IMR-90 (cell line): Measurements from ENCODE around the gene ABHD16B. TPM values are rescaled to one million over a fixed set of nuclear protein-coding genes. Genes with fewer than 3 reads are reported as not detected.

Experiments used
- ATAC-seq: fragments of 200-7000 bp; cut with Tn5 transposase; 2 replicates; pipeline ENCODE4 v1.9.1; 2020; ENCODE audit warnings: low read depth, mild to moderate bottlenecking, moderate library complexity
- BruUV-seq: library from RNA; stranded (reverse); fragments of 400-500 nt; replicated peaks from 2 replicates; lab custom pipeline; 2021; lab: Mats Ljungman, UMichigan
- CTCF ChIA-PET: fragments of 300-600 bp; formaldehyde crosslinking; extraction: SDS; loops from one replicate; lab custom pipeline; 2021; ENCODE audit warnings: antibody characterized with exemption; lab: Yijun Ruan, JAX
- POLR2A ChIA-PET: fragments of 300-600 bp; sonication (Branson Sonifier 250); formaldehyde crosslinking; loops from one replicate; lab custom pipeline; 2022; ENCODE audit warnings: antibody characterized with exemption; ENCODE audit not compliant: unreplicated experiment; lab: Charles Lee
- DNase-seq: peaks from one replicate; pipeline ENCODE4 v3.0.0; 2013
- H2AFZ ChIP-seq: replicated peaks from 2 replicates; pipeline ENCODE3; 2013; ENCODE audit warnings: low read length, mild to moderate bottlenecking; ENCODE audit not compliant: poor library complexity
- H2AK5ac ChIP-seq: 2 replicates; pipeline ENCODE4 v1.6.1; 2013; ENCODE audit warnings: low read depth, low read length, inconsistent platforms
- H2AK9ac ChIP-seq: replicated peaks from 2 replicates; pipeline ENCODE3; 2013; ENCODE audit warnings: mild to moderate bottlenecking, low read depth, low read length, moderate library complexity; ENCODE audit not compliant: poor library complexity
- H2BK120ac ChIP-seq: 2 replicates; pipeline ENCODE4 v1.6.1; 2013; ENCODE audit warnings: low read depth, low read length, inconsistent platforms
- H2BK15ac ChIP-seq: 3 replicates; pipeline ENCODE4 v1.6.1; 2013; ENCODE audit warnings: low read depth, low read length, inconsistent platforms
- H2BK20ac ChIP-seq: 2 replicates; pipeline ENCODE4 v1.6.1; 2013; ENCODE audit warnings: low read depth, mild to moderate bottlenecking, inconsistent platforms, low read length, moderate library complexity
- H2BK5ac ChIP-seq: 2 replicates; pipeline ENCODE4 v1.6.1; 2013; ENCODE audit warnings: mild to moderate bottlenecking, low read depth, low read length, inconsistent platforms; ENCODE audit not compliant: poor library complexity, severe bottlenecking
- H3K14ac ChIP-seq: replicated peaks from 2 replicates; pipeline ENCODE4 v1.6.1; 2013; ENCODE audit warnings: low read depth, low read length, inconsistent platforms
- H3K18ac ChIP-seq: 2 replicates; pipeline ENCODE4 v1.6.1; 2013; ENCODE audit warnings: low read depth, low read length, control low read depth
- H3K23ac ChIP-seq: 2 replicates; pipeline ENCODE4 v1.6.1; 2013; ENCODE audit warnings: low read depth, low read length, inconsistent platforms
- H3K27ac ChIP-seq: 2 replicates; pipeline ENCODE4 v1.5.1; 2013; ENCODE audit warnings: mild to moderate bottlenecking, control low read depth, low read length; ENCODE audit not compliant: insufficient read depth
- H3K27me3 ChIP-seq: 2 replicates; pipeline ENCODE4 v1.6.1; 2013; ENCODE audit warnings: low read length; ENCODE audit not compliant: control insufficient read depth, insufficient read depth
- H3K36me3 ChIP-seq: 2 replicates; pipeline ENCODE4 v1.6.1; 2013; ENCODE audit warnings: low read length, mixed read lengths; ENCODE audit not compliant: control insufficient read depth, insufficient read depth
- H3K4ac ChIP-seq: 2 replicates; pipeline ENCODE4 v1.6.1; 2013; ENCODE audit warnings: low read depth, low read length, inconsistent platforms
- H3K4me1 ChIP-seq: 2 replicates; pipeline ENCODE4 v1.6.1; 2013; ENCODE audit warnings: low read length, mixed read lengths; ENCODE audit not compliant: control insufficient read depth, insufficient read depth
- H3K4me2 ChIP-seq: 2 replicates; pipeline ENCODE4 v1.6.1; 2013; ENCODE audit warnings: low read depth, mild to moderate bottlenecking, control low read depth, low read length, moderate library complexity
- H3K4me3 ChIP-seq: 2 replicates; pipeline ENCODE4 v1.5.1; 2013; ENCODE audit warnings: low read depth, mild to moderate bottlenecking, control low read depth, low read length, moderate library complexity; ENCODE audit not compliant: insufficient read depth
- H3K56ac ChIP-seq: 2 replicates; pipeline ENCODE4 v1.6.1; 2013; ENCODE audit warnings: low read length, inconsistent platforms; ENCODE audit not compliant: insufficient read depth; ENCODE audit errors: extremely low read depth
- H3K79me1 ChIP-seq, 2 experiments: 2 replicates each; pipeline ENCODE4 v1.6.1; 2013; ENCODE audit warnings: low read length in 2 of 2, inconsistent platforms in 1 of 2, low read depth in 1 of 2
- H3K9ac ChIP-seq: 2 replicates; pipeline ENCODE4 v1.6.1; 2013; ENCODE audit warnings: low read depth, low read length, control low read depth
- H3K9me1 ChIP-seq: 2 replicates; pipeline ENCODE4 v1.6.1; 2013; ENCODE audit warnings: low read length, inconsistent platforms; ENCODE audit not compliant: insufficient read depth
- H3K9me3 ChIP-seq: 2 replicates; pipeline ENCODE4 v1.6.1; 2013; ENCODE audit warnings: low read length; ENCODE audit not compliant: control insufficient read depth, insufficient read depth
- H4K20me1 ChIP-seq: 2 replicates; pipeline ENCODE4 v1.6.1; 2013; ENCODE audit warnings: low read length, inconsistent platforms; ENCODE audit not compliant: insufficient read depth
- H4K5ac ChIP-seq: 2 replicates; pipeline ENCODE4 v1.6.1; 2013; ENCODE audit warnings: mild to moderate bottlenecking, low read depth, low read length, control low read depth
- H4K8ac ChIP-seq, 2 experiments: 2 replicates each; pipeline ENCODE4 v1.6.1; 2013; ENCODE audit warnings: low read depth in 2 of 2, low read length in 2 of 2, control low read depth in 1 of 2, inconsistent platforms in 1 of 2
- H4K91ac ChIP-seq: 2 replicates; pipeline ENCODE4 v1.6.1; 2013; ENCODE audit warnings: low read depth, low read length, inconsistent platforms; ENCODE audit not compliant: insufficient read depth
- BHLHE40 ChIP-seq: fragments of 150-350 bp; IDR thresholded peaks from 2 replicates; pipeline ENCODE4 v1.6.1; 2016; ENCODE audit warnings: mild to moderate bottlenecking, low read depth, low read length
- CEBPB ChIP-seq: IDR thresholded peaks from 2 replicates; pipeline ENCODE4 v1.6.1; 2012; ENCODE audit warnings: low read depth, low read length, improper control_type of control experiment
- CHD1 ChIP-seq: IDR thresholded peaks from 2 replicates; pipeline ENCODE4 v1.6.1; 2012; ENCODE audit warnings: low read depth, low read length, improper control_type of control experiment
- CTCF ChIP-seq: conservative IDR thresholded peaks from 2 replicates; pipeline ENCODE4 v1.5.1; 2012; ENCODE audit warnings: mild to moderate bottlenecking, low read depth, low read length, improper control_type of control experiment
- ELK1 ChIP-seq: fragments of 150-350 bp; IDR thresholded peaks from 2 replicates; pipeline ENCODE4 v1.6.1; 2016; ENCODE audit warnings: low read depth, mild to moderate bottlenecking, low read length, moderate library complexity, borderline replicate concordance
- FOS ChIP-seq: fragments of 150-350 bp; IDR thresholded peaks from 2 replicates; pipeline ENCODE4 v1.6.1; 2016; ENCODE audit warnings: low read depth, low read length
- MAFK ChIP-seq: IDR thresholded peaks from 2 replicates; pipeline ENCODE4 v1.6.1; 2012; ENCODE audit warnings: low read depth, low read length, improper control_type of control experiment
- MAZ ChIP-seq: IDR thresholded peaks from 2 replicates; pipeline ENCODE4 v1.6.1; 2012; ENCODE audit warnings: low read depth, mild to moderate bottlenecking, low read length, improper control_type of control experiment, moderate library complexity, borderline replicate concordance
- MXI1 ChIP-seq: IDR thresholded peaks from 2 replicates; pipeline ENCODE4 v1.6.1; 2012; ENCODE audit warnings: low read depth, mild to moderate bottlenecking, low read length, moderate library complexity, borderline replicate concordance
- NFE2L2 ChIP-seq: fragments of 150-350 bp; IDR thresholded peaks from 2 replicates; pipeline ENCODE4 v1.6.1; 2016; ENCODE audit warnings: low read depth, mild to moderate bottlenecking, low read length
- POLR2A ChIP-seq: IDR thresholded peaks from 2 replicates; pipeline ENCODE4 v1.6.1; 2012; ENCODE audit warnings: mild to moderate bottlenecking, low read depth, low read length
- RAD21 ChIP-seq: IDR thresholded peaks from 2 replicates; pipeline ENCODE4 v1.6.1; 2012; ENCODE audit warnings: low read length, improper control_type of control experiment
- RFX5 ChIP-seq: IDR thresholded peaks from 2 replicates; pipeline ENCODE4 v1.8.0; 2012; ENCODE audit warnings: low read depth, mild to moderate bottlenecking, low read length, moderate library complexity
- SMC3 ChIP-seq: fragments of 150-350 bp; IDR thresholded peaks from 2 replicates; pipeline ENCODE4 v1.6.1; 2016; ENCODE audit warnings: low read depth, mild to moderate bottlenecking, antibody characterized with exemption, low read length, moderate library complexity
- USF2 ChIP-seq: fragments of 150-350 bp; IDR thresholded peaks from 2 replicates; pipeline ENCODE4 v1.6.1; 2017; ENCODE audit warnings: mild to moderate bottlenecking, antibody characterized with exemption, low read length, low read depth
- WGBS, 2 experiments: methylation state at CpG; one replicate each; pipeline versions ENCODE4 v1.1.5 to v1.1.7; 2013; ENCODE audit warnings: missing lambda C conversion rate in 2 of 2; ENCODE audit not compliant: insufficient read length in 1 of 2; ENCODE audit errors: extremely low coverage in 2 of 2; 5-methylcytosine and 5-hydroxymethylcytosine counted together
- dilution Hi-C: fragments of 300-500 bp; cut with HindIII; formaldehyde crosslinking; loops from one replicate; pipeline ENCODE4 v1.14.3; 2018; ENCODE audit warnings: low sequenced_read_pairs; ENCODE audit not compliant: unreplicated experiment
- in situ Hi-C: fragments of 300-500 bp; cut with MboI; formaldehyde crosslinking; loops from 3 replicates; pipeline ENCODE4 v1.14.3; 2019; ENCODE audit warnings: low sequenced_read_pairs, inconsistent platforms, mixed read lengths
- intact Hi-C: fragments of 100-400 bp; cut with micrococcal nuclease; formaldehyde crosslinking; loops from 2 replicates; pipeline ENCODE4 v1.10.0; 2022
- polyA plus RNA-seq, 3 experiments: library from polyadenylated mRNA; depleted of rRNA; stranded (reverse); fragments of >200 nt; gene quantifications; 2 replicates each; pipeline ENCODE4 v1.2.3, GENCODE V29; 2012; ENCODE audit warnings: low replicate concordance in 1 of 3
- total RNA-seq: library from RNA; depleted of rRNA; stranded (reverse); fragments of >200 nt; gene quantifications from 2 replicates; pipeline ENCODE4 v1.2.3, GENCODE V29; 2012

The ABHD16B gene
- total and polyA plus RNA-seq, 2 of the 4 experiments (the other 2 are of a cell fraction), result 0.05 TPM; not detected in 1

- no peak overlapping the region for H3K9ac ChIP-seq
- H3K4me2 ChIP-seq, result no peak overlapping the region
- dilution Hi-C loops (no loop called here), intact Hi-C loops (no loop called here), in situ Hi-C loops (no loop called here)
- 91% methylated on average over 4 of the region's 19 CpGs; no CpG with 5 or more reads in 1 of the 2 experiments for WGBS, 2 experiments
- TF ChIP-seq RAD21 (no peak), MAFK (no peak), MAZ (no peak), MXI1 (no peak), SMC3 (no peak), CEBPB (no peak), CHD1 (no peak), BHLHE40 (no peak), NFE2L2 (no peak), ELK1 (no peak), POLR2A (no peak), CTCF (no peak), RFX5 (no peak), USF2 (no peak), FOS (no peak)
- no peaks in the 10 kb centered on the region for H3K9me3 ChIP-seq
- H4K8ac ChIP-seq, result no peak overlapping the region
- BruUV-seq, result no TSS peak
- no peak overlapping the region for H2AFZ ChIP-seq
- H3K18ac ChIP-seq, result no peak overlapping the region
- no peak overlapping the region for H3K27ac ChIP-seq
- H4K5ac ChIP-seq, result no peak overlapping the region
- H4K20me1 ChIP-seq, result peaks cover 76% of the 10 kb centered on the region
- no peak overlapping the region for H2BK20ac ChIP-seq
- peaks cover 68% of the 10 kb centered on the region for H3K36me3 ChIP-seq
- CTCF ChIA-PET, result interaction anchor here (0.6 kb wide), 1 partner anchor 11 kb away, joined by 3 read pairs; no protein-coding TSS in a partner anchor
- no peak overlapping the region for H2BK15ac ChIP-seq
- H3K14ac ChIP-seq, result no peak overlapping the region
- no peaks in the 10 kb centered on the region for H3K4me1 ChIP-seq
- H2BK120ac ChIP-seq, result no peak overlapping the region
- H3K9me1 ChIP-seq, result no peaks in the 10 kb centered on the region
- H3K23ac ChIP-seq, result no peak overlapping the region
- H3K56ac ChIP-seq, result no peak overlapping the region
- H3K27me3 ChIP-seq, result no peaks in the 10 kb centered on the region
- no peak overlapping the region for H3K4me3 ChIP-seq
- H3K4ac ChIP-seq, result no peak overlapping the region
- peaks cover 17 to 70% of the 10 kb centered on the region in 2 experiments for H3K79me1 ChIP-seq
- H2AK5ac ChIP-seq, result no peak overlapping the region
- no peak overlapping the region for H4K91ac ChIP-seq
- POLR2A ChIA-PET, result interaction anchor here (0.6 kb wide), 1 partner anchor 16 kb away, joined by 4 read pairs; no protein-coding TSS in a partner anchor
- no peak overlapping the region for H2BK5ac ChIP-seq
- H2AK9ac ChIP-seq, result no peak overlapping the region
- ATAC-seq (no peak), DNase-seq (no peak)
These were observed 20.3 kb downstream of the ABHD16B start for GRCh38 chr20:63881451-63882226.
